ENCODE data around the gene RPTOR.
A peak's percentile ranks its signal among the peaks of the same experiment; 100 is the strongest.

Gene RPTOR

GRCh38 chr17:80876950-80877728, 332.5 kb downstream of the RPTOR start:
- peak; percentile 59 for DNase-seq (ENCODE audit: low read depth, low spot score)

- no peak for DNase-seq (ENCODE audit: low read depth, low spot score)
Observed at GRCh38 chr17:80877729-80878303, 333.2 kb downstream of the RPTOR start.

- no peak for DNase-seq (ENCODE audit: low read depth, low spot score)
Observed at GRCh38 chr17:80878876-80879722, 334.5 kb downstream of the RPTOR start.

GRCh38 chr17:80879723-80880647, 335.3 kb downstream of the RPTOR start:
- DNase-seq (ENCODE audit: low read depth, low spot score) = no peak

- no peak for DNase-seq (ENCODE audit: low read depth, low spot score)
Observed at GRCh38 chr17:80880648-80880985, 336.0 kb downstream of the RPTOR start.

GRCh38 chr17:80881306-80881705, 336.7 kb downstream of the RPTOR start:
- no peak for DNase-seq (ENCODE audit: low read depth, low spot score)

GRCh38 chr17:80882323-80882722, 337.7 kb downstream of the RPTOR start:
- DNase-seq (ENCODE audit: low read depth, low spot score) = no peak

GRCh38 chr17:80882926-80883685, 338.5 kb downstream of the RPTOR start:
- no peak for DNase-seq (ENCODE audit: low read depth, low spot score)

- no peak for DNase-seq (ENCODE audit: low read depth, low spot score)
Observed at GRCh38 chr17:80883831-80884735, 339.4 kb downstream of the RPTOR start.

- DNase-seq (ENCODE audit: low read depth, low spot score) = no peak
Observed at GRCh38 chr17:80884811-80885210, 340.2 kb downstream of the RPTOR start.

- no peak for DNase-seq (ENCODE audit: low read depth, low spot score)
Observed at GRCh38 chr17:80885947-80886582, 341.4 kb downstream of the RPTOR start.

- DNase-seq (ENCODE audit: low read depth, low spot score) = no peak
Observed at GRCh38 chr17:80886641-80887573, 342.3 kb downstream of the RPTOR start.

GRCh38 chr17:80887639-80888175, 343.1 kb downstream of the RPTOR start:
- no peak for DNase-seq (ENCODE audit: low read depth, low spot score)

- no peak for DNase-seq (ENCODE audit: low read depth, low spot score)
Observed at GRCh38 chr17:80888276-80889160, 343.9 kb downstream of the RPTOR start.

GRCh38 chr17:80889231-80890195, 344.9 kb downstream of the RPTOR start:
- no peak for DNase-seq (ENCODE audit: low read depth, low spot score)
